Left colon (tissue), 2 donors: ENCODE results near the gene SLAIN2. TPM values are rescaled to one million over a fixed set of nuclear protein-coding genes. Genes with fewer than 3 reads are reported as not detected.

ENCODE experiments used
- ATAC-seq: fragments of 200-7000 bp; cut with Tn5 transposase; one replicate; pipeline ENCODE4 v1.9.1; 2020; ENCODE audit warnings: mild to moderate bottlenecking, moderate library complexity
- DNase-seq, 2 donors: peaks; one replicate each; pipeline ENCODE4 v3.0.0-alpha.2; 2020
- intact Hi-C, 2 donors: fragments of 100-400 bp; cut with DNase I in 1 of 2; cut with micrococcal nuclease in 1 of 2; formaldehyde crosslinking; loops; one replicate each; pipeline versions ENCODE4 v1.11.2 to v1.14.0; 2022; cut with DNase I, micrococcal nuclease
- total RNA-seq, 2 donors: library from RNA; stranded (reverse); fragmentation: NEBNext Ultra II Directional; extraction: Animal tissue kit (Norgen Biotek cat#: 25700); gene quantifications; one replicate each; pipeline ENCODE4 v1.2.1, GENCODE V29; 2021
- donor health status: DM: no; HTN: no; CAD: no.
- donor health status: DM: yes; HTN: yes; CAD: no.

Gene SLAIN2
- total RNA-seq, 2 donors from 2014 or later, result 90.1 to 94.4 TPM

DNA sequence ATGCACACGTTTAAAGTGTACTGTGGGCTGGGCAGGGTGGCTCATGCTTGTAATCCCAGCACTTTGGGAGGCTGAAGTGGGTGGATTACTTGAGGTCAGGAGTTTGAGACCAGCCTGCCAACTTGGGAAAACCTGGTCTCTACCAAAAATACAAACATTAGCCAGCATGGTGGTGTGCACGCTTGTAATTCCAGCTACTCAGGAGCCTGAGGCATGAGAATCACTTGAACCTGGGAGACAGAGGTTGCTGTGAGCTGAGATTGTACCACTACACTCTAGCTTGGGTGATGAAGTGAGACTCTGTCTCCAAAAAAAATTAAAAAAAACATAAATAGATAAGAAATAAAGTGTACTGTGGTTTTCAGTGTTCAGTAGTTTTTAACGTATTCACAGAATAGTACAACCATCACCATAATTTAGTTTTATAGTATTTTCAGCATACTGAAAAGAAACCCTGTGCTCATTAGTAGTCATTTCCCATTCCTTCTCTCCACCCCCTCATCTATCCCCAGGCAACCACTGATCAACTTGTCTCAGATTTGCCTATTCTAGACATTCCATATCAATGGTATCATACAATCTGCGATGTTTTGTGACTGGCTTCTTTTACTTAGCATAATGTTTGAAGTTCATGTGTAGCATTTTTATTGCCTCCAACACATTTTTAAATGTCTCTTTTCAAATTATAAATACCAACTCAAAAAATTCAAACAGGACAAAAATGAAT is 19.1 kb downstream of the SLAIN2 start:
- no peak for DNase-seq
- intact Hi-C loops, result no loop called here
- ATAC-seq, result peak; percentile 50

DNA sequence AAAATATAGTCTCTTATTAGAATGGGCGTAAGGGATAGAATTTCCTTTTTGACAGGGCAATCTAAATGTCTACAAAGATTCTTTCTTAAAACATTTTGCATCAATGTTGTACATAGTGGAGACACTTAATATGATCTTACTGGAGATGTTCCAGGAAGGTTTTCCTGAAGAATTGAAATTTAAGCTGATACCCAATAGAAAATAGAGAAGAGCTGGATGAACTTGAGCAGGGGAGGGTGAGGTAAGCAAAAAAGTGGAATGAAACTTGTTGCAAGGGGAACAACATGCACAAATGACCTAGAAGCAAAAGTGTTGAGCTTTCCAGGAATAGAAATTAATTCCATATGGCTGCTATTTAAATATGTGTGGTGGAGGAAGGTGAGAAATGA is 19.7 kb downstream of the SLAIN2 start:
- DNase-seq, result no peak
- intact Hi-C loops, result no loop called here
- no peak for ATAC-seq

DNA sequence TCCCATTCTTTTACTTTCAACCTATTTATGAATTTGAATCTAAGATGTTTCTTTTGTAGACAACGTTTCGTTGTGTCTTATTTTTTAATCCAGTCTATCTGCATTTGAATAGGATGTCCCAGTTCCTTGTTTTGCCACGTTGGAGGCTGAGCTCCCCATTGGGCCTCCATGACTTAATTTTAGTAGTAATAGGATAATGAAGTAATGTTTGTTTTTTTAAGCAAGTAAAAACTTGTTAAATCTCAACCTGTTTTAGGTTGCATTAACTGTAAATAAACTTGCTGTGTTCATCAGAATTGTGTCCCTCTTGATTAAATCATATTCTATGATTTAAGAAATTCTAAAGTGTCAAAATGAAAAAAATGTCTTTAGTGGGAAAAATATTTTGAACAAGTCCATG is 25.3 kb downstream of the SLAIN2 start:
- ATAC-seq (no peak), DNase-seq (no peak)
- intact Hi-C loops, result no loop called here

DNA sequence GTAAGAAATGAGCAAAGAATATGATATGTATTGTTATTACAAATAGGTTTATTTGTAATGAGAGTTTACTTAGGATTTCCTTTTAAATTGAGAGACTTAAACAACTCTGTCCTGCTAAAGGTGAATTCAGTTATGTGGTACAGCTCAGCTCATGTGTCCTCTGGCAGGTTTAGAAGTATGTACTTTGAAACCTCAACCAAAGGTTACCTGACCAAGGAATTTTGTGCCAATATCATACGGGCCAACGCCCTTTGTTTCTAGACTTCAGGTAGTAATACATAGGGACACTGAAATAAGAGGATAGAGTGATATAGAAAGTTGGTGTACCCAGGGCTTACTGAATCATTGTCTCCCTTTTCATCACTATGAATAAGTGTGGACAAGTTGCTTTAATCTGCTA is 25.7 kb downstream of the SLAIN2 start:
- DNase-seq, result no peak
- intact Hi-C loops, result no loop called here

DNA sequence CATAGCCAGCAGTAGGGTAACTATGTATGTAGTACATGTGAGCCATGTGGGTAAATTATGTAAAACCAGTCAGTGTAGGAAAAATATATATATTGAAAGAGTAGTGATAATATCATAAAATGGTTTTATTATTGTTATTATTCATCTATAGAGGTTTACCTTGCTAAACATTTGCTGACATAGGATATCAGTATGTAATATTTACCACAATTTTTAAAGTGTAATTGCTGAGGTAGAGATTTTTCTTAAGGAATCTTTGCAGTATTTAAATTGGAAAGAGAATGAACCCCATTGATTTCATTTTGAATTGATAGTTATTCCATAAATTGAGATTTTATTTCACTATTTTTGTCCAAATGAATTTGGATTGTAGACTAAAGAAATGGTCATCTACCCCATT is 27.1 kb downstream of the SLAIN2 start:
- DNase-seq (no peak), ATAC-seq (no peak)
- intact Hi-C loops, result no loop called here

More for the DNA sequence above, 25.7 kb downstream of the SLAIN2 start:
- peak; percentile 97 for ATAC-seq

DNA sequence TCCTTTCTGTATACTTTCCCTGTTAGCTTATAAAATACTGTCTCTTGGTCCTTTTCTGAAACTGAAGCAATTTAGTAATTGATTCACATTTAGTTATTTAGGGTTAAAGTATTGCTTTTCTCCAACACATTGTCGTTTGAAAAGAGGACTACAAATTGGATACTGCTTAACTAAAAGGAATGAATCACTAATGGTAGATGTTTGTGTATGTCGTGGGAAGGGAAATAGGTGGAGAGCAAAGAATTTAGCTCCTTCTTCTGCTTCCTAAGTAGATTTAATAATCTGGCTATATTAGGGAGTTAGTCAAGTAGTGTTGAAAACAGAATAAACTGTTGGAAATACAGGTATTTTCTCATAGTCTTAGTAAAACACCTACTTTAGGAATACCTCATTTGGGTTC is 27.9 kb downstream of the SLAIN2 start:
- DNase-seq (no peak), ATAC-seq (no peak)
- intact Hi-C loops, result no loop called here

DNA sequence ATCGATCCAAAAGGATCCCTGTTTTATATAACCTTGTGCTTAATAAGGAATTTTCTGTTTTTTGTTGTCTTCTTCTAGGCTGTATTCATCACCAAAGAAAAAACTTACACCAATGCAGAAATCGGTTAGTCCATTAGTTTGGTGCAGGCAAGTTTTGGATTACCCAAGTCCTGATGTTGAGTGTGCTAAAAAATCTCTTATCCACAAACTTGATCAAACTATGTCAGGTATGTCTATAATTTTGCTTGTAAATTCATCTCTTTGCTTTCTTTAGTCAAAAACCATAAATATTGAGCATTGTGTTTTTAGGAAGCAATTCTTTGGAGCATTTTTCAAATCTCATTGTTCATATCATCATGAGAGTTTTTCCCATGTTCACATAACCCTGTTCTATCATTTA is 28.4 kb downstream of the SLAIN2 start:
- ATAC-seq (no peak), DNase-seq (no peak)
- intact Hi-C loops, result no loop called here

DNA sequence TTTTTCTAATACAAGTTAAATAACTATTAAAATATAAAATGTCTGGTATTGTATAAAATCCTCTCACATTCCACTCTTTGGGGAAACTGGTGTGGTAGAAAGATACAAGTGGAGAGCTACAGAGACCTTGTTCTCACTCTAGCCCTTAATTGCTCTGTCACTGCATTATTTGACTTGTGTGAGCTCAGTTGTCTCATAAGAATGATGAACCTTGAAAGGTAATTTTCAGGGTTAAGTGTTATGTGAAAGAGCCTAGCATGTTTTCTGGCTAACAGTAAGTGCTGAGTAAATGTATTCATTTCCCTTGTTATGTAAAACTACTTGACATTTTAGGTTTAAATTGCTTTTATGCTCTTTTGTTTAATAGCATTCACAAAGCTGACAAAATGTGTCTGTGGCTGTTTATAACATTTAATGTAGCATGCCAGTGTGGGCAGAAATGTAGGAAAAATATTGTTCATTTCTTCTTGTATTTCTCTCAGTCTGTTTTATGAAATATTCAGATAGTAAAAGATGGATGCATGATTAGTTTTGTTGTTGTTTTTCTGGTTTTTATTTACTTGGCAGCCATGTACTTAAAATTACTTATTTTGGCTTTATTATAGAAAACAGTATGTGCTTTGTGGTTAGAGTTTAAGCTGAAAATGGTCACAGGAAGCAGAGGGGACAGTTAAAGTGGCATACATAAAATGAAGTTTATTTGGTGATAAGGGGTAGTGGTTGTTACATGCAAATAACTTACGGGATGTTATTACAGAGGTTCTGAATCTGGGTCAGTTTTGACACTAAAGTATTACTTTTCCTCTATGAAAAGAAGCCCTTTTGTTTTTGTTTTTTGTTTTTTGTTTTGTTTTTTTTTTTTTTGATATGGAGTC is 29.2 kb downstream of the SLAIN2 start:
- no peak for DNase-seq
- intact Hi-C loops, result no loop called here
- ATAC-seq, result no peak

DNA sequence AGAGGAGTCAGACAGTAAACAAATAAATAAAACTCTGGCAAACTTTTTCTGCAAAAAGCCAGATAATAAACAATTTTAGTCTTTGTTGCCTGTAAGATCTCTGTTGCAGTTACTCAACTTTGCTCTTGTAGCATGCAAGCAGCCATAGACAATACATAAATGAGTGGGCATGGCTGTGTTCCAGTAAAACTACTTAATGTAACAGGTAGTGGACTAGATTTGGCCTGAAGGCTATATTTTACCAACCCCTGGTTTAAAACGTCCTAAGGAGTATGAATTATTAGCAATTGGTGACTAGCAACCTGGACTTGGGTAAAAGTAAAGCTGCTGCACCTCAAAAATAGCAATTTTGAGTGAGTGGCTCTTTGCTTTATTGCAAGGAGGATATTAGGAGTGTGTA is 30.9 kb downstream of the SLAIN2 start:
- ATAC-seq (no peak), DNase-seq (no peak)
- intact Hi-C loops, result no loop called here

DNA sequence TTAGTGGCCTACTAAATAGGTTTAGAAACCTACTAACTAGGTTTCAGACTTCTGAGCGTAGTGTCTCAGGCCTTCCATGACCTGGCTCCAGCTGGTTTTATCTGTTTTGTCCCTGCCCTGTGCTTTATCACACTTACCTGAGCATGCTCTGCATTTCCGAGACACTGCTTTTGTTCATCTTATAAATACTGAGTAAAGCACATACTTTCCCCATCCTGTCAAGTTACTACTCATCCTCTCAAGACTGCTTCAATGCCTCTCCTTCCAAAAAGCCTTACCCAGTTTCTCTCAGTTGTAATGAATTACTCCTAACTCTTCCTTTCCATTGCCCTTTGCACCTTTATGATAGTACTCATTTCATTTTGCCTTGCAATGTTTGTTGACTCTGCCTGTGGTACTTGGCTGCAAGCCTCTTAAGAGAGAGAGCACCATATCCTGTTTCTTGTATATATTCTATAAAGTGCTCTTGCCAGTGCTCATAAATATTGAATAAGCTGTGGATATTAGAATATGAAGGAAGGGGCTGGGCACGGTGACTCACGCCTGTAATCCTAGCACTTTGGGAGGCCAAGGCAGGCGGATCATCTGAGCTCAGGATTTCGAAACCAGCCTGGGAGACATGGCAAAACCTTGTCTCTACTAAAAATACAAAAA is 34.4 kb downstream of the SLAIN2 start:
- peak; percentile 64 to 77 for DNase-seq
- intact Hi-C loops, result no loop called here
- ATAC-seq, result peak; percentile 98

DNA sequence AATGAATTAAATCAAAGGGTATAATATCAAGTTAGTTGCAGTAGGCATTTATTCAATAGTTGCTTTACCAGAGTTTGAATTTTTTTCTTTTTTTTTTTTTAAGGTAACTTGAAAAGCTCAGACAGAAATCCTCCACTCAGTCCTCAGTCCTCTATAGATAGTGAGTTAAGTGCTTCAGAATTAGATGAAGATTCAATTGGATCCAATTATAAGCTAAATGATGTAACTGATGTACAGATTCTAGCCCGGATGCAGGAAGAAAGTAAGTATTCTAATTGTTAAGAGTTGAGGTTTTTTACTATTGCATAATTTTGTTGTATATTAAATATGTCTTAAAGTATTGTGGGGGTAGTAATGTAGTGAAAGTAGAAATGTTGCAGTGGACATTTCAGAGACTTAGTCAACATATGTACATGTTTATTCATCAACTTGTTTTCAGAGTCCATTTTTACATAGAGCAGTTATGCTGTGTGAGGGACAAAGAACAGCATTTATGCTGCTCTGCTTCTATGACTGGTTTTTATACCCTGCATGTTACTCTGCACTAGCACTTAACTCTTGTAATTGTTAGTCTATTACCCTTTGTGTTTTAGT is 38.4 kb downstream of the SLAIN2 start:
- ATAC-seq, result no peak
- intact Hi-C loops, result no loop called here
- no peak for DNase-seq

DNA sequence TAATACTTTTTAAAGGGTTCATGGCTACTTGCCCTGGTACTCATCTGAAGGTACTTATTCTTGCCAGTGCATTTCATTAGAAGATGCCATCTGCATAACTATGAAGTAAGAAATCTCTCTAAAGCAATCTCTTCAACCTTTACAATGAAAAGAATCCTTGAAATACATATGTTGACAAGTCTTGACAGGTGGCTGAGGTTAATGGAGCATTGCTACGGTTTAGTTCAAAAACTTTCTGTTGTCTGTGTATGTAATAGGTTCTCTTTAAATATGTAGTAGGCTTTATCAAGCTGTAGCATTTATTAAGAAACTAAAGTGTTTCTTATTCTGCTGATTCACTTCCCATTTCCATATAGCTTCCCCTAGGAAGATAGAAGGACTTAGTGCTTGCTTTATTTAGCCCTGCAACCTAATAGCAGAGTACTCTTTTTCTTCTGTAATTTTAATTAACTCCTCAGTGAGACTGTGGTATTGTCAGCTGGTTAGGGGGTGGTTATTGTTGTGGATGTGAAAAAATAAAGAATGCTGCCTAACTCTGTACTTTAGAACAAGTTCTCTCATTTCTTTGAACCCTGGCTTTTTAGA is 39.3 kb downstream of the SLAIN2 start:
- intact Hi-C loops, result no loop called here
- ATAC-seq (no peak), DNase-seq (no peak)

DNA sequence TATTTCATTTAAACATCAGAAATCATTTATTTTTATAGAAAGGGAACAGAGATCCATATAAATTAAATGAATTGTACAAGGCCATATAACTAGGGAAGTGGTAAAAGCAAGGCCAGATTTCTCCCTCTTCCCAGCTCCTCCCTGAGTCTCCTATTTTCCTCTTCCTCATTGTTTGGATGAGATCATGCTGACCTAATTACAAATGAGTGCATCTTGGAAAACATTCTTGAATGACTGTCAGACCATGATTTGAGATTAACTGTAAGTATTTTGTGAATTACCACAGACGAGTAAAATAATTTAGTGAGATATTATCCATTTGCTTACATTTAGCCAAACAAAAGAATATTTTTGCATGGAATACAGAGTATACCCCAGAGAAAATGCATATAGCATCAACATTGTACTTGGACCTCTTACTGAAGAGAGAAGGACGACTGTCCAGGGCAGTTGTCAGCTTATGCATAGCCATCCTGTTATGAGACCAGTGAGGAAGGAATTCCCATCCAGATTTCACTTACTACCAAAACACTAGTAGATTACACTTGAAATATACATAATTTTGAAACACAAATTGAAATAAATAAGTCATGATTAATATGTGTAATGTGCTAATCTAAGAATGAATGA is 47.3 kb downstream of the SLAIN2 start:
- intact Hi-C loops, result no loop called here
- DNase-seq (no peak), ATAC-seq (peak; percentile 83)

DNA sequence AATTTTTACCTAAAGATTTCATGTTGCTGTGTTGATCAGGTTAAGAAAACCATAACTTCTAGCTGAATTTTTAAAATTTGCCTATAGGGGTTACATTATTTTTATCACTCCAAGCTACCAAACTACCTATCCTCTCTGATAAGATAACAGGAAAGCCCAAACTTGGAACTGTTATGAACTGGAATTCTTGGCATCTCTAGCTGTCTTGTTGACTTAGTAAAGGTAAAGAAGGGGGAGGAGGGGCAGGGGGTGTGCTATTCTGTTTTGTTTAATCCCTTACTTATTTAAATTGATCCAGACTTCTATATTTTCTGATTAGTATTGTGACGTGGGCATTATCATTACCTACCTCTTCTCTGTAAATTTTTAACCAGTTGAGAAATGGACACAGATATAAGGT is 54.7 kb downstream of the SLAIN2 start:
- no peak for ATAC-seq
- intact Hi-C loops, result no loop called here
- DNase-seq, result no peak

DNA sequence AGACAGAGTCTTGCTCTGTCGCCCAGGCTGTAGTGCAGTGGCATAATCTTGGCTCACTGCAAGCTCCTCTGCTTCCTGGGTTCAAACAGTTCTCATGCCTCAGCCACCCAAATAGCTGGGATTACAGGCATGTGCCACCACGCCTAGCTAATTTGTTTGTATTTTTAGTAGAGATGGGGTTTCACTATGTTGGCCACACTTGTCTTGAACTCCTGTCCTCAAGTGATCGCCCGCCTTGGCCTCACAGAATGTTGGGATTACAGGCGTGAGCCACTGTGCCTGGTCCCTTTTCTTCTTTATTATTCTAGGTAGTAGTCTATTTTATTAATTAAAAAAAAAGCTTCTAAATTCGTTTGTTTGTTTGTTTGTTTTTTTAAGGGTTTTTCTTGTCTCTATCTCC is 59.1 kb downstream of the SLAIN2 start:
- no peak for DNase-seq
- intact Hi-C loops, result no loop called here
- ATAC-seq, result no peak

DNA sequence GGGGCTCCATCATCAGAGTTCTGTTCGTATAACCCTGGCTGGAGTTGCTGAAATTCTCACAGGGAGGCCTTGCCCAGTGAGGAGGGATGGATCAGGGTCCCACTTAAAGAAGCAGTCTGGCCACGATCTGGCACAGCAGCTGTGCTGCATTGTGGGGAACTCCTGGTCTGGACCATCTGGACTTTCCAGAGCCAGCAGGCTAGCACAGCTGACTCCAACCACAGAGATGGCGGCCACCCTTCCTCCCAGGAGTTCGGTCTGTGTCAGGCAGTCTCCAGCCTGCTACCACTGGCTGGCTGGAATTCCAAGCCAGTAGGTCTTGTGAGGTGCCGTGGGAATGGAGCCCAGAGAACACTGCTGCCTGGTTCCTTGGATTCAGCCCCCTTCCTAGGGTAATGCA is 62.0 kb downstream of the SLAIN2 start:
- DNase-seq (no peak), ATAC-seq (no peak)
- intact Hi-C loops, result no loop called here

DNA sequence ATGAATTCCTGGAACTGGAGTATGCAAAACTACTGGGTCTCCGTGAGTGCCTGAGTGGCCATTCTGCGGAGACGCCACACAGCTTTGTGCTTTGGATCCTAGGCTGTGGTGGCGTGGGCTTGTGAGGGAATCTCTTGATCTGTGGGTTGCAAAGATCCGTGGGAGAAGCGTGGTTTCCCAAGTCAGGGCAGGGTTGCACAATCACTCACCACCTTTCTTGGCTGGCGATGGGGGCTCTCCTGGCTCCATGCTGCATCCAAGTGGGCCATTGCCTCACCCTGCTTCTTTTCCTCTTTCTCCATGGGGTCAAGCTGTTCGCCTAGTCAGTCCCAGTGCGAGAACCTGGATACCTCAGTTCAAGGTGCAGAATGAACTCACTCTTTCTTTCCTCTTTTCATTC is 62.5 kb downstream of the SLAIN2 start:
- no peak for ATAC-seq
- no peak for DNase-seq
- intact Hi-C loops, result no loop called here

DNA sequence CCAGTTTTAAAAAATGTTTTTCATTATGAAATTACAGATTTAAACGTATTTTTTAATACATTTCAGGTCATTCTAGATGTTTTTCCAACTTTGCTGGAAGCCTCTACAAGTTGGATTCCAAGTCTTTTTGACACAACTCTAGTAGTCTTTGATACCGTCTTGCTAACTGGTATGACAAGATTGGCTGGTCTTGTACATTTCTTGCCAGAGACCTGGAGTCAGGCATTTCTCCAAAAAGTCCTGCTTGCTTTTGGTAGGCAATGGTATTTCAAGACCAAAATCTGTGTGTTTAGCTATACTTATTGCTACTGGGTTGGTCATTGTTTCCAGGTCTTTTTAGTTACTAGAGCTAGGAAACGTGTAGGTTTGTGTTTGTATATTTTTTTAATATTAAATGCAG is 64.6 kb downstream of the SLAIN2 start:
- intact Hi-C loops, result no loop called here
- no peak for ATAC-seq
- no peak for DNase-seq

DNA sequence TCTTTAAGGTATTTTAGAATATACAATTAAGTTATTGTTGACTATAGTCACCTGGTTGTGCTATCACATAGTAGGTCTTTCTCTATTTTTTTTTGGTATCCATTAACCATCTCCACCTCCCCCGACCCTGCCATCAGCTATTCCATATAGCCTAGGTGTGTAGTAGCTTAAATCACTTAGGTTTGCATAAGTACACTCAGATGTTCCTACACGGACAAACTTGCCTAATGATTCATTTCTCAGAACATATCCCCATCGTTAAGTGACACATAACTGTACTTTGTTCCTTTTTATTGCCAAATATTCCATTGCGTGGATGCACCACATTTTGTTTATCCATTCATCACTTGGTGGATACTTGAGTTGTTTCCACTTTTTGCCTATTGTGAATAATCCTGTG is 67.9 kb downstream of the SLAIN2 start:
- peak; percentile 53 for ATAC-seq
- DNase-seq, result no peak
- intact Hi-C loops, result no loop called here
